NOMO-1 treated with dmso at 0.1 percent for 144 hours (cell line): ENCODE data around the gene ITPA.

Source experiments
- DNase-seq: peaks from one replicate; lab custom pipeline; 2025; ENCODE audit not compliant: unreplicated experiment; lab: John Stamatoyannopoulos, UW

Gene ITPA

DNA sequence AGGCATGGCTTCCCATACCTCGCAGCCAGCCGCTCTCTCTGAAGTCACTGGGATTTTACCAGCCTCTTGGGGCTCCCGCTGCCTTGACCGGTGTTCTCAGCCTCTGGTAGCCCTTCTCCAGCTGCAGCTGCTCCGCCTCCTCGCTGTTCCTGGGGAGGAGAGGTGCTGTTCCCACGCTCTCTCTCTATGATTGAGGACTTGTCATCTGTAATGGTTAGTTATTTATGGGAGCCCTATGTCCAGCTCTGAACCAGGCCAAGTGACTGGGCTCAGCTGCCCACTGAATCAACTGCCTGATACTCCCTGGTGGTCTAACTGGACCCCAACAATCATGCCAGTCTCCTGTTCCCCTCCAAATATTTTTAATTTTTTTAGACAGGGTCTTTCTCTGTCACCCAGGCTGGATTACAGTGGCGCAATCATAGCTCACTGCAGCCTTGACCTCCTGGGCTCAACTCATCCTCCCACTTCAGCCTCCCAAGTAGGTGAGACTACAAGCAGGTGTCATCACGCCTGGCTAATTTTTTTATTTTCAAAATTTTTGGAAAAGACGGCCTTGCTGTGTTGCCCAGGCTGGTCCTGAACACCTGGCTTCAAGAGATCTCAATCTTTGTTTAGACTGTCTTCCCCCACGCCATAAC, 34.5 kb downstream of the ITPA start:
- DNase-seq: no peak

DNA sequence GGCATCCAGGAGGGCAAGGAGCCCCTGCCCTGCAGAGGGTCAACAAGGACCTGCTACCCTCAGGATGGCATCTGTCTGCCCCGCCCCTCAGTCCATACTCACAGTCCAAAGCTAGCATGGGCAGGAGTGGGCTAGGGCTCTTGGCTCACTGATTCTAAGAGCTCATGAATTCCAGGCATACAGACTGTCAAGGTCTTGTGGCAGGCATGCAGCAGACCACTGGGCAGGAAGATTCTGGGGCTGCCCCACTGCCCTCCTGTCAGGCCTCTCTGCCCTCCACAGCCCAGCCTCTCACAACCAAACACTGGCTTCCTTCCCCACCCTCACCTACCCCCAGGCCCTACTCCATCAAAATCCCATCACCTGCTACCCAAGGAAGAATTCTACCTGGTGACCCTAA, 35.3 kb downstream of the ITPA start:
- no peak for DNase-seq

DNA sequence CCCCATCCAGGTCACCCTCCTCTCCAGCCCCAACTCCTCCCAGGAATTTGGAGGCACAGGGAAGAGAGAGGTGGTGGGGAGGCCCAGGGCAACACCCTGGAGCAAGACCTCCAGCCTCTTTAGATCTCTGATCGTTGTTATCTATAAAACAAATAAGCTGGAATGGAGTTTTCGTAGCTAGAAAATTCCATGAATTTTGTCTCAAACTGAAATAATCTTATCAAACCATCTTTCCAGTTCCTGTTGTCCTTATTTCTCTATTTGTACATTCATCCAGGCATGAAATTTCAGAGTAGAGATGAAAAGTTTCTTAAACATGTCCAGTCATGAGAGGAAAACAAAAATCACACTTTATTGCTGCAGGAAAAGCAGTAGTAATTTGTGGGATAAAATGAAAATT, 35.9 kb downstream of the ITPA start:
- no peak for DNase-seq

DNA sequence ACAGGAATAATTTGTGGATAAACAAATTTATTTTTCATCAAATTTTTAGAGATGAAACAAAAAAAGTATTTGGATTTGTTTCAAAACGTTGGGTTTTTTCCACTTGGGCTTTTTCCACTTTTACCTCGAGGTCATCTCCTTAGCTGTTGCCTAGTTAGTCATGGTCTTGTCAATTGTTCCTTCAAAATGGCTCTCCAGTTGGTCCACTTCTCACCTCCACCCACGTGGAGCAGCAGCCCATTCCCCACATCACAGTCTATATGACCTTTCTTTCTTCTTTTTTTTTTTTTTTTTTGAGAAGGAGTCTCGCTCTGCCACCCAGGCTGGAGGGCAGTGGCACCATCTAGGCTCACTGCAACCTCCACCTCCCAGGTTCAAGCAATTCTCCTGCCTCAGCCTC, 36.4 kb downstream of the ITPA start:
- no peak for DNase-seq

DNA sequence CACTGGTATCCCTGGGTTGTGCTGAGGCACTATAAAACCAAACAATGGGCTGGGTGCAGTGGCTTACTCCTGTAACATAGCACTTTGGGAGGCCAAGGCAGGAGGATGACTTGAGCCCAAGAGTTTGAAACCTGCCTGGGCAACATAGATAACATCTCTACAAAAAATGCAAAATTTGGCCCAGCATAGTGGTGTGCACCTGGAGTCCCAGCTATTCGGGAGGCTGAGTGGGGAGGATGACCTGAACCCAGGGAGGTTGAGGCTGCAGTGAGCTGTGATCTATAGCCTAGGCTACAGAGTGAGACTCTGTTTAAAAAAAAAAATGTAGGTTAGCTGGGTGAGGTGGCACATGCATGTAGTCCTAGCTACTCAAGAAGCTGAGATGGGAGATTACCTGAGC, 37.4 kb downstream of the ITPA start:
- no peak for DNase-seq

DNA sequence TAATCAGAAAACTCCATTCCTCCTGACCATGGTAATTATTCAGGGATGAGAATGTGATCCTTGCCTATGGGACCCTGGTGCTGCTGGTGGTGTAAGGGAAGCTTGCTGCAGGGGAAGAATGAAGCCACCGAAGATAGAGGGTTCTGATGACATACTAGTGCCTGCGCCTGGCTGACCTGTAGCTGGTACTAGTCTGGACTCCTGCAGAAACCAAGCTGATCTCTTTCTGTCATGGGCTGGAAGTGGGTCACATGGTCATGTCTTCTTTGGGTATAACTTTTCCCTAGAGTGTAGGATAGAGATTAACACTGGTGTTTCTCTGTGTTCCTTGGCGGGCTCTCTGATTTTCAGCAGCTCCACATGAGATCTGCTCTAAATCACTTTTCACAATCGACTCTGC, 38.3 kb downstream of the ITPA start:
- DNase-seq: no peak

DNA sequence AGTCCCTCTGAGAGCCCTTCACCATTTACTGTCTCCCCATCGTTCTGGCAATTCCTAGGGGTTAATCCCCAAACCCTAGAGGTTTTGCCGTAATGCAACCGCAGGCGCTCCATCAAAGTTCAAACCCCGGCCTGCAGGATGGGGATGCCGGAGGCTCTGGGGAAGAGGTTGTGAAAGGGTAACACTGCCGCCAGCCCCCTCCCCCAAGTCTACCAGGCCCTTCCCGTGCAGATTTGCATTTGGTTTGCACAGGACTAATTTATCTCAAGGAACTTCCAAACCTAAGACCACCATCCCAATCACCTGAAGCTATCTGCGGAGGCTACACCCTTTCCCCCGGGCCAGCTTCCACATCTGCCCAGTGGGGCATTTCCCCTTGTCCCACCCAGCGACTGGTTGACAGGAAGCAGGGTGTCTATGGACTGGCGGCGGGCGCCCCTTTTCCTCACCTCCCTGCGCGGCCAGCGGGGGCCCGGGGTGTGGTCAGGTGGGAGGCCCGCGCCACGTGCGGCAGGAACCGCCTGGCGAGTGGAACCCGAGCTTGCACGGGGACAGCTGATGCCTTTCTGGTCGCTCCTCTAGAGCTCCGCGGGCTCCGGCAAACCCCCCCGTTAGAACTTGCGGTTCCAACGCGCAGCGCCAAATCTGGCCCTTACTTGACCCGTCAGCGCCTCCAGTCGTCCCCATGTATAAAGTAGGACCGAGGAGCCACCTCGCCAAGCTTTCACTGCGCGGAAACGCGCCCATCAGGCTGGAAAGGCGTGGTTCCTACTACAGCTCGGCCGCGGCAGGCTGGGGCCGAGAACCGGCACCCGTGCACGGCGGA, 39.1 kb downstream of the ITPA start:
- no peak for DNase-seq

DNA sequence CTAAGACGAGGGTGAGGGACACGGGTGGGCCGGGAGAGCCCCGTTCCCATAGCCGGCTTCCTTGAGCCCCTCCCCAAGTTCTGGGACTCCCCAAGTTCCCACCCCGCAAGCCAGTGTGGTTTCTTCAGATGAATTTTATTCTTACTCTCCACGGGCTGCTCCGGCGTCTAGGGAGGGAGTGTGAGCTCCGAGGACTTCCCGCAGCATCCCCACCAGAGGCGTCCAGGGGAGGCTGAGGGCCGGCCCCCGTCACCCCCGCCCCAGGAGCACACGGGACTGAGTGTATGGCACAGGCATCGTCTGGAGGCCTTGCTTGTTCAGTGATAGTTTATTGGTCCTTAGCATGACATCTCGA, 39.7 kb downstream of the ITPA start:
- no peak for DNase-seq

DNA sequence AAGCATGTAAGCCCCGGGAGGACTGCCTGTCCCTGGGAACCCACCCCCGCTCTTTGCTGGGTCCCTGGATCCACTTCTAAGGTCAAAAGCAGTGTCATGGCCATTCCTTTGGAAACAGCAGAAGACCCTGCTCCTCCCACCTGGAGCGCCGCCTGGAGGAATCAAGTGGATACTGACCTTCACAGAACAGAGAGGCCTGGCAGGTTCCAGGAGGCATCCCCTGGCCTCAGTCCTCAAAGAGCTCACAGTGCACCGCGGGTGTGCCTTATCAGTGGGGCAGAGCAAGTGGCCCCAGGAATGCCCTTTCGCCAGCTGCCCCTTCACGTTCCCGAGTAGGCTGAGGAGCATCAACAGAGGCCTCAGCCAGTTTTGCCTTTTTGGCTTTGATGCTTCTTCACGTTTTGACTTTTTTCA, 40.8 kb downstream of the ITPA start:
- no peak for DNase-seq

DNA sequence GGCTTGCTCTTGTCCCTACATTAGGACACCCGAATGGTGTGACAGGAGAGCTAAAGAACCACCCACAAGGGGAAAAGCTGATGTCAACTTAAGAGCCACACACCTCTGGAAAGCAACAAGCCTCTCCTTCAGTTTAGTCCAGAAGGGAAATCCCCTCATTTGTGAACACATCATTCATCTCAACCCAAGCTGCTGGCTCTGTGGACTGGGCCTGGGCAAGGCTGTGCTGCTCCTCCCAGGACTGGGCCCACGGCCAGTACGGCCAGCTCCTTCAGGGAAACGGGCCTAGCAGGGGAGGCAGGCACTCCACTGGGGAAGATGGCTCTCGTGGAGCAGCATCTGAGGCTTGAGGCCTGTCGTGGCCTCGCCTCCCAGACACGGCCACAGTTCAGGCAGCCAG, 42.5 kb downstream of the ITPA start:
- DNase-seq: no peak

DNA sequence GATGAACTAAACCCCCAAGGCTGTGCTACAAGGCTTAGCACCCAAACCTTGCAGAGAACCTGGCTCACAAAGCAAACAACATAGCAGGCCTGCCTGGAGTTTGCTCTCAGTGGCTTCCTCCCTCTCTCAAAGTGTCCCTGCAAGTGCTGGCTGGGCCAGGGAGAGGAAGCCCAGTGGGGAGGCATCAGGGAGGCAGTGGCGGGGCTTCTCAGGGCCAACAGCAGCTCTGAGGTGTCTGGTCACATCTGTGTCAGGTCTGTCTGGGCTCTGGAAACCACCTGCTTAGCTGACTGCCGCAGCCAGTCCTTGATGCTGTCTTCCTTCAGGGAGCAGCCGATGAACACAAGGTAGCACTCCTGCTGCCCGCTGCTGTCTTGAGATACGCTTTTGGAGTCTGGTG, 46.4 kb downstream of the ITPA start:
- DNase-seq: no peak

DNA sequence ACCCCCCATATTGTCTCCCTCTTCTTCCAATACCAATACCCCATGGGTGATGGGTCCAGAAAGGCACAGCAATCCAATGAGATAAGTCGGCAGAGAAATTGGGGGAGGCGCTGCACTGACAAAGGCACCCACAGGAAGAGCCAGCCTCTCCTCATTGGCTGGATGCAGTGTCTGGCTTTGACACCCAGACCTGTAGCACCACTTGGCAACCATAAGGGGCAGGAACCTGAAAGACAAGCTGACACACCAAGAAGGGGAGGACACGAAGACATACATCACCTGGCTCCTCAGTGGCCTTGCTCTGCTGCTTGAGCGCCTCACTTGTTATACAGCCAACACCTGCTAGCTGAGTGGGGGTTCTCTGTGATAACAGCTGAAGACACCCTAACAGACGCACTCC, 49.1 kb downstream of the ITPA start:
- DNase-seq: no peak

DNA sequence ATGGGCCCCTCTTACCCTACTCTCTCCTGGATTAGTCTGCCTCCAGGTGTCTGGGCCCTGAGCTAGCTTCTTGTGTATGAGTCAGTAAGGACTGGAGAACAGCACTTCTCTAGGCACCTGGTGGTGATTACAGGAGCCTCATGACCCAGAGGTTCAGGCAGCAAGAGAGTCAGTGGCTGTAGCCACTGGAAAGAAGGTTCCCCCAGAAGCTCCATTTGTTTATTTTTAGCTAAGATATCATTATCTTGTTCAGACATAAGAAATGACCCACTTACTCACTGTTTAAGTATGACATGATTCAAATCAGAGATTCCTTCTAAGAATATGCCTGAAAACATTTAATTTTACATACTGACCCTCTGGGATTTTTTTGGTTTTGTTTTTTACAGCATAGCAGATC, 53.3 kb downstream of the ITPA start:
- DNase-seq: no peak

DNA sequence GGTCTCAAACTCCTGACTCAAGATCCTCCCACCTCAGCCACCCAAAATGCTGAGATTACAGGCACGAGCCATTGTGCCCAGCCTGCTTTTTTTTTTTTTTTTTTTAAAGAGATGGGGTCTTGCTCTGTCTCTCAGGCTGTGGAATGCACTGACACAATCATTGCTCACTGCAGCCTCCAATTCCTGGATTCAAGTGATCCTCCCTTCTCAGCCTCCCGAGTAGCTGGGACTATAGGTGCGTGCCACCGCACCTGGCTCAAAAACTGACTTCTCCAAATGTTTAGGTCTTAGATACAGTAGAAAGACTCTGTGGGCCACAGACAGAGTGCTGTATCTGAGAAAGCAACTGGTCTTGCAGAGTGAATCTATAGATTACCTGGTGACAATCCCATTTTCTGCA, 60.8 kb downstream of the ITPA start:
- DNase-seq: no peak

DNA sequence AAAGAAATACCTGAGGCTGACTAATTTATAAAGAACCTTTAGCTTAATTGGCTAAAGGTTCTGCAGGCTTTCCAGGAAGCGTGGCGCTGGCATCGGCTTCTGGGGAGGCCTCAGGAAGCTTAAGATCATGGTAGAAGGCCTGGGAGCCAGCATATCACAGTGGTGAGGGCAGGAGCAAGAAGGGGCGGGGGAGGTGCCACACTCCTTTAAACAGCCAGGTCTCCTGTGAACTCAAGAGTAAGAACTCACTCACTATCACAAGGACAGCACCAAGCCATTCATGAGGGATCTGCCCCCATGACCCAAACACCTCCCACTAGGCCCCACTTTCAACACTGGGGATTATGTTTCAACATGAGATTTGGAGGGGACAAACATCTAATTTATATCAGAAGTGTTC, 64.1 kb downstream of the ITPA start:
- no peak for DNase-seq
